CD14-positive monocyte (primary cell): ENCODE measurements around the gene TP53TG5. TPM values are rescaled to one million over a fixed set of nuclear protein-coding genes. Genes with fewer than 3 reads are reported as not detected.

ENCODE experiments used
- DNase-seq, 3 donors: peaks; one replicate each; pipeline ENCODE4 v3.0.0-alpha.2; 2011 to 2022
- H2AFZ ChIP-seq: 2 replicates; pipeline ENCODE4 v1.6.0; 2012; ENCODE audit warnings: mild to moderate bottlenecking, low read depth, low read length, inconsistent platforms; ENCODE audit not compliant: insufficient read depth, poor library complexity, severe bottlenecking
- H3K27ac ChIP-seq, 2 donors: 1 replicate in 1 of 2; 2 replicates in 1 of 2; pipeline ENCODE4 v1.5.1; 2012 to 2013; ENCODE audit warnings: low read length in 2 of 2, control low read depth in 1 of 2, inconsistent platforms in 1 of 2, low read depth in 1 of 2, mild to moderate bottlenecking in 1 of 2
- H3K27me3 ChIP-seq, 2 donors: one replicate each; pipeline versions ENCODE4 v1.6.0 to v1.6.1; 2011 to 2013; ENCODE audit warnings: low read length in 2 of 2; ENCODE audit not compliant: control insufficient read depth in 2 of 2, insufficient read depth in 2 of 2
- H3K36me3 ChIP-seq, 2 donors: replicated peaks in 1 of 2; 1 replicate in 1 of 2; 2 replicates in 1 of 2; pipeline versions ENCODE4 v1.5.1 to v1.6.1; 2012 to 2013; ENCODE audit warnings: low read length in 2 of 2, control low read depth in 1 of 2, inconsistent platforms in 1 of 2, mild to moderate bottlenecking in 1 of 2; ENCODE audit not compliant: insufficient read depth in 2 of 2, control insufficient read depth in 1 of 2
- H3K4me1 ChIP-seq, 2 donors: 1 replicate in 1 of 2; 2 replicates in 1 of 2; pipeline versions ENCODE4 v1.5.1 to v1.6.1; 2012 to 2013; ENCODE audit warnings: low read length in 2 of 2, control low read depth in 1 of 2, inconsistent platforms in 1 of 2, mild to moderate bottlenecking in 1 of 2, moderate library complexity in 1 of 2; ENCODE audit not compliant: insufficient read depth in 2 of 2, control insufficient read depth in 1 of 2
- H3K4me2 ChIP-seq: replicated peaks from 2 replicates; pipeline ENCODE3; 2012; ENCODE audit warnings: low read length, moderate library complexity, mild to moderate bottlenecking; ENCODE audit not compliant: poor library complexity, severe bottlenecking; ENCODE audit errors: extremely low read depth
- H3K4me3 ChIP-seq, 3 experiments: fragments of 200-600 bp in 1 of 3; sonication (generic) in 1 of 3; replicated peaks in 1 of 3; 1 replicate in 2 of 3; 2 replicates in 1 of 3; pipeline ENCODE4 v1.5.1; 2011 to 2013; ENCODE audit warnings: low read length in 3 of 3, mild to moderate bottlenecking in 3 of 3, control low read depth in 2 of 3, low read depth in 2 of 3, inconsistent platforms in 1 of 3, moderate library complexity in 1 of 3
- H3K79me2 ChIP-seq: 2 replicates; pipeline ENCODE4 v1.6.0; 2012; ENCODE audit warnings: mild to moderate bottlenecking, control low read depth, inconsistent platforms, low read length, moderate library complexity; ENCODE audit not compliant: insufficient read depth
- H3K9ac ChIP-seq: 2 replicates; pipeline ENCODE4 v1.6.0; 2017; ENCODE audit warnings: low read length, mild to moderate bottlenecking; ENCODE audit not compliant: insufficient read depth, poor library complexity, severe bottlenecking
- H3K9me3 ChIP-seq, 2 donors: replicated peaks in 1 of 2; 1 replicate in 1 of 2; 2 replicates in 1 of 2; pipeline versions ENCODE4 v1.5.1 to v1.6.1; 2012 to 2013; ENCODE audit warnings: low read length in 2 of 2, control low read depth in 1 of 2; ENCODE audit not compliant: control insufficient read depth in 1 of 2, insufficient read depth in 1 of 2
- H4K20me1 ChIP-seq: 2 replicates; pipeline ENCODE4 v1.6.0; 2012; ENCODE audit warnings: mild to moderate bottlenecking, low read length, control low read depth, moderate library complexity; ENCODE audit not compliant: insufficient read depth
- H3K27ac Mint-ChIP-seq, 7 donors: one replicate each; pipeline ENCODE4 v1.8.0; 2020; ENCODE audit warnings: mild to moderate bottlenecking in 7 of 7, mixed read lengths in 7 of 7, moderate library complexity in 6 of 7, inconsistent platforms in 2 of 7
- H3K27me3 Mint-ChIP-seq, 3 donors: one replicate each; pipeline ENCODE4 v1.8.0; 2021 to 2022; ENCODE audit warnings: low read depth in 3 of 3, mild to moderate bottlenecking in 3 of 3, mixed read lengths in 3 of 3, moderate library complexity in 3 of 3, inconsistent platforms in 1 of 3
- H3K36me3 Mint-ChIP-seq, 2 donors: one replicate each; pipeline ENCODE4 v1.8.0; 2020; ENCODE audit warnings: mixed read lengths in 2 of 2, inconsistent platforms in 1 of 2, mild to moderate bottlenecking in 1 of 2
- H3K4me1 Mint-ChIP-seq: one replicate; pipeline ENCODE4 v1.8.0; 2020; ENCODE audit warnings: mild to moderate bottlenecking, mixed read lengths
- H3K4me3 Mint-ChIP-seq, 2 donors: one replicate each; pipeline ENCODE4 v1.8.0; 2020; ENCODE audit warnings: mild to moderate bottlenecking in 2 of 2, mixed read lengths in 2 of 2, moderate library complexity in 1 of 2
- H3K9me3 Mint-ChIP-seq, 7 donors: one replicate each; pipeline ENCODE4 v1.8.0; 2020 to 2022; ENCODE audit warnings: mixed read lengths in 7 of 7, mild to moderate bottlenecking in 6 of 7, moderate library complexity in 6 of 7, inconsistent platforms in 2 of 7
- CTCF ChIP-seq: fragments of 200-600 bp; IDR thresholded peaks from one replicate; pipeline ENCODE4 v1.8.0; 2022; ENCODE audit warnings: antibody characterized with exemption, mild to moderate bottlenecking
- WGBS: methylation state at CpG from one replicate; pipeline ENCODE4 v1.1.5; 2013; ENCODE audit warnings: missing lambda C conversion rate; ENCODE audit not compliant: insufficient coverage; 5-methylcytosine and 5-hydroxymethylcytosine counted together
- intact Hi-C, 2 donors: fragments of 100-400 bp; cut with micrococcal nuclease; formaldehyde crosslinking; loops; one replicate each; pipeline versions ENCODE4 v1.15.0 to v1.15.1; 2023
- polyA plus RNA-seq, 3 donors: library from polyadenylated mRNA; depleted of rRNA in 1 of 3; unstranded in 2 of 3; stranded (reverse) in 1 of 3; fragments of 300-500 nt in 2 of 3; fragments of >200 nt in 1 of 3; fragmentation: Illumina TruSeq in 2 of 3; gene quantifications; 1 replicate in 2 of 3; 2 replicates in 1 of 3; pipeline ENCODE4 v1.2.3, GENCODE V29; 2012 to 2021

Gene TP53TG5
- polyA plus RNA-seq, 3 donors = 0.11 TPM; not detected in 2

GRCh38 chr20:45355209-45356084 is 22.7 kb downstream of the TP53TG5 start:
- no CpG with 5 or more reads among the region's 5 CpGs for WGBS
- Mint-ChIP-seq H3K9me3 (no peaks in the 10 kb centered on the region), H3K27ac (peak overlapping the region in 1 of 7 donors; percentile 58), H3K4me1 (peaks cover 25% of the 10 kb centered on the region), H3K36me3 (no peaks in the 10 kb centered on the region), H3K4me3 (no peak overlapping the region), H3K27me3 (peaks cover 0 to 2% (median 2%) of the 10 kb centered on the region in 3 donors)
- Histone ChIP-seq H3K27ac (no peak overlapping the region), H3K9me3 (no peaks in the 10 kb centered on the region), H3K79me2 (no peaks in the 10 kb centered on the region), H3K4me1 (peaks cover 16 to 27% of the 10 kb centered on the region in 2 donors), H3K4me3 (no peak overlapping the region), H3K27me3 (no peaks in the 10 kb centered on the region), H3K4me2 (no peak overlapping the region), H3K9ac (no peak overlapping the region), H2AFZ (no peak overlapping the region), H3K36me3 (no peaks in the 10 kb centered on the region), H4K20me1 (no peaks in the 10 kb centered on the region)
- peak in 1 of 3 donors; percentile 30 for DNase-seq
- no peak for TF ChIP-seq CTCF
- intact Hi-C loops = no loop called here

- Histone ChIP-seq H3K4me2 (no peak overlapping the region), H4K20me1 (no peaks in the 10 kb centered on the region), H3K4me3 (no peak overlapping the region), H3K79me2 (no peaks in the 10 kb centered on the region), H3K36me3 (no peaks in the 10 kb centered on the region), H3K27me3 (no peaks in the 10 kb centered on the region), H3K9ac (no peak overlapping the region), H3K4me1 (peaks cover 16 to 22% of the 10 kb centered on the region in 2 donors), H3K9me3 (no peaks in the 10 kb centered on the region), H2AFZ (no peak overlapping the region), H3K27ac (no peak overlapping the region)
- H3K27me3 Mint-ChIP-seq = peaks cover 2% of the 10 kb centered on the region in 3 donors
- no peak for DNase-seq
- no peak overlapping the region for H3K4me3 Mint-ChIP-seq
- intact Hi-C loops = no loop called here
- H3K9me3 Mint-ChIP-seq = no peaks in the 10 kb centered on the region
- no peaks in the 10 kb centered on the region for H3K36me3 Mint-ChIP-seq
- WGBS = 100% methylated on average over 6 of the region's 9 CpGs
- TF ChIP-seq CTCF = no peak
- peaks cover 25% of the 10 kb centered on the region for H3K4me1 Mint-ChIP-seq
- no peak overlapping the region for H3K27ac Mint-ChIP-seq
Observed at GRCh38 chr20:45354423-45355208, 23.5 kb downstream of the TP53TG5 start.
